Measurements from ENCODE around the gene ARL14. TPM values are rescaled to one million over a fixed set of nuclear protein-coding genes. Genes with fewer than 3 reads are reported as not detected.

The ARL14 gene
- total RNA-seq, 1 donor from 2014 or later: not detected

DNA sequence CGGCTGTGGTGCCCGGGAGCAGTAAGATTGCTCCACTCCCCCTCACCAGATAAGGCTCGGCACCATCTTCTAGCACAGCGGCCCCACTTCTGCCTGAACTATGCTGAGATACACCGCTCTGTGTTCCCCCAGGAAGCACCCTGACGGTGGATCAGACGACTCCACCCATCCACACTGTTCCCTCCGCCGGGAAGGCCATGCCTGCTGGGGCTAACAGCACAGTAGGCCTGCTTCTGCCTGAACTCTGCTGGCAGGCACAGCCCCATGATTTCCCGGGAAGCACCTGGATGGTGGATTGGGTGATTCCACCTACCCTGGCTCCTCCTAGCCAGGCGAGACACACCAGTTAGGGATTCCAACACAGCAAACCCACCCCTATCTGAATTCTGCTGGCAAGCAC, 42.8 kb downstream of the ARL14 start:
- Mint-ChIP-seq H3K9me3 (ENCODE audit: low read depth) (peaks cover 22% of the 10 kb centered on the region), H3K27me3 (ENCODE audit: low read depth) (peaks cover 6% of the 10 kb centered on the region), H3K4me1 (ENCODE audit: low read depth) (no peaks in the 10 kb centered on the region), H3K27ac (ENCODE audit: unreplicated experiment) (no peak overlapping the region), H3K4me3 (ENCODE audit: unreplicated experiment) (no peak overlapping the region), H3K36me3 (ENCODE audit: low read depth) (peaks cover 5% of the 10 kb centered on the region)
- DNase-seq (ENCODE audit: low spot score): no peak
- no peak for TF ChIP-seq CTCF (IDR thresholded peaks at IDR 0.05)

DNA sequence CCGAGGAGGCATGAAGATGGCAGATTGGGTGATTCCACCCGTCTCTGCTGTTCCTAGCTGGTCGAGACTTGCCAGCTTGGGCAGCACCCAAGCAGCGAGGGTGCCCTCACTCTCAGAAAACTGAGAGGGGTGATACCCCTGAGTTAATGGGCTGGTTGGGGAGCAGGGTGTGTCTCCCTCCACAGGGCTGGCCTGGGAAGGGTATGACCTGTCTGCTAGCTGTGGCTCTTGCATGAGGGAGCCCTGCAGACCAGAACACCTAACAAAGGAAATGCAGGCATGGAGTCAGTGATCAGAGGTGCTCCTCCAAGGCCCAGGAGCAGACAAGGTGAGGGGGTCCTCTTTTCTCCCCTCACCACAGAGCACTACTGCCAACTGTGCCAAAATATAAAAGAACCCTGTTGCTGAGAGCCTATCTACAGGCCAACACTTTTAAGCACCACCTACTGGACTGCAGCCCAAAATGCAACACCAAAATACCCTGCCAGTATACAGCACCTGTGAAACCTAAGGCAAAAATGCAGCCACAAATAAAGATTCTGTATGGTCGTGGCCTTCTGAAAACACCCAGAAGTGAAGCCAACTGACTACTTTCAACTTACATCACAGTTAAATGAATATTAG, 43.3 kb downstream of the ARL14 start:
- Mint-ChIP-seq H3K27me3 (ENCODE audit: low read depth) (peaks cover 6% of the 10 kb centered on the region), H3K27ac (ENCODE audit: unreplicated experiment) (no peak overlapping the region), H3K4me1 (ENCODE audit: low read depth) (no peaks in the 10 kb centered on the region), H3K9me3 (ENCODE audit: low read depth) (peaks cover 26% of the 10 kb centered on the region), H3K4me3 (ENCODE audit: unreplicated experiment) (no peak overlapping the region), H3K36me3 (ENCODE audit: low read depth) (peaks cover 5% of the 10 kb centered on the region)
- no peak for TF ChIP-seq CTCF (IDR thresholded peaks at IDR 0.05)
- no peak for DNase-seq (ENCODE audit: low spot score)

DNA sequence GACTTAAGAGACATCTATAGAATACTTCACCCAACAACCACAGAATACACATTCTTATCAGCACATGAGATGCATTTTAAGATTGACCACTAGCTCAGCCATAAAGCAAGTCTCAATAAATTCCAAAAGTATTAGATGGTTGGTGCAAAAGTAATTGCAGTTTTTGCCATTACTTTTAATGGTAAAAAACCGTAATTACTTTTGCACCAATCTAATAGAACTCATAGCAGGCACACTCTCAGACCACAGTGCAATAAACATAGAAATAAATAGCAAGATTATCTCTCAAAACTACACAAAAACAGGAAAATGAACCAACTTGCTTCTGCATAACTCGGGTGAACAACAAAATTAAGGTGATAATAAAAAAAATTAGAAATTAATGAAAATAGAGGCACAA, 45.4 kb downstream of the ARL14 start:
- no peak overlapping the region for H3K27ac Mint-ChIP-seq (ENCODE audit: unreplicated experiment)

GRCh38 chr3:160725338-160725737, 48.4 kb downstream of the ARL14 start:
- H3K27ac Mint-ChIP-seq (ENCODE audit: unreplicated experiment): no peak overlapping the region
- H3K4me3 Mint-ChIP-seq (ENCODE audit: unreplicated experiment): no peak overlapping the region
- DNase-seq (ENCODE audit: low spot score): no peak
- no peak for TF ChIP-seq CTCF (IDR thresholded peaks at IDR 0.05)
- no peaks in the 10 kb centered on the region for H3K4me1 Mint-ChIP-seq (ENCODE audit: low read depth)
- H3K27me3 Mint-ChIP-seq (ENCODE audit: low read depth): peaks cover 14% of the 10 kb centered on the region
- peaks cover 29% of the 10 kb centered on the region for H3K9me3 Mint-ChIP-seq (ENCODE audit: low read depth)
- peaks cover 5% of the 10 kb centered on the region for H3K36me3 Mint-ChIP-seq (ENCODE audit: low read depth)

More for the DNA sequence above, 45.4 kb downstream of the ARL14 start:
- DNase-seq (ENCODE audit: low spot score): no peak
- no peak for TF ChIP-seq CTCF (IDR thresholded peaks at IDR 0.05)
- peaks cover 9% of the 10 kb centered on the region for H3K27me3 Mint-ChIP-seq (ENCODE audit: low read depth)
- peaks cover 29% of the 10 kb centered on the region for H3K9me3 Mint-ChIP-seq (ENCODE audit: low read depth)
- H3K4me1 Mint-ChIP-seq (ENCODE audit: low read depth): no peaks in the 10 kb centered on the region
- no peak overlapping the region for H3K4me3 Mint-ChIP-seq (ENCODE audit: unreplicated experiment)
- peaks cover 5% of the 10 kb centered on the region for H3K36me3 Mint-ChIP-seq (ENCODE audit: low read depth)

Other genes with a start within 250 kb of the ARL14 start
- 25.3 to 26.7 TPM (median 25.5 TPM) in 3 replicates for gene TRIM59, start 227.4 kb upstream of the ARL14 start, total RNA-seq
- 58.3 to 75.0 TPM (median 66.0 TPM) in 3 replicates for gene KPNA4, start 111.6 kb upstream of the ARL14 start, total RNA-seq
- 3.3 to 9.6 TPM (median 8.5 TPM) in 3 replicates for gene PPM1L, start 79.1 kb downstream of the ARL14 start, total RNA-seq

Measured in chondrocyte (in vitro differentiated cells).